Pancreas (tissue), 10 donors: ENCODE data around the gene GALT. TPM values are rescaled to one million over a fixed set of nuclear protein-coding genes. Genes with fewer than 3 reads are reported as not detected.

ENCODE experiments used
- ATAC-seq, 4 donors: fragments of 200-7000 bp; cut with Tn5 transposase; one replicate each; pipeline versions ENCODE4 v1.8.0 to v1.9.1; 2020; ENCODE audit warnings: mild to moderate bottlenecking in 4 of 4, moderate library complexity in 4 of 4
- DNase-seq, 6 donors: peaks; one replicate each; pipeline ENCODE4 v3.0.0-alpha.2; 2020
- FAIRE-seq: peaks from 2 replicates; lab custom pipeline; 2012; peaks lifted over from hg19 to GRCh38; lab: Jason Lieb, UNC
- H3K27ac ChIP-seq, 4 donors: fragments of 200-600 bp; sonication (generic); 1 replicate in 3 of 4; 2 replicates in 1 of 4; pipeline versions ENCODE4 v1.5.0 to v1.8.0; 2020
- H3K27me3 ChIP-seq, 4 donors: fragments of 200-600 bp; one replicate each; pipeline ENCODE4 v1.8.0; 2021
- H3K36me3 ChIP-seq, 3 donors: fragments of 200-600 bp; sonication (generic) in 1 of 3; one replicate each; pipeline versions ENCODE4 v1.5.0 to v1.8.0; 2020 to 2021
- H3K4me1 ChIP-seq, 3 donors: fragments of 200-600 bp; one replicate each; pipeline ENCODE4 v1.8.0; 2021
- H3K4me3 ChIP-seq, 4 donors: fragments of 200-600 bp; sonication (generic) in 2 of 4; one replicate each; pipeline versions ENCODE4 v1.5.0 to v1.8.0; 2020 to 2021
- H3K9me3 ChIP-seq, 4 donors: fragments of 200-600 bp; one replicate each; pipeline ENCODE4 v1.8.0; 2021
- CTCF ChIP-seq, 4 donors: fragments of 200-600 bp; sonication (generic) in 3 of 4; IDR thresholded peaks; one replicate each; pipeline versions ENCODE4 v1.5.0 to v1.8.0; 2021; ENCODE audit warnings: antibody characterized with exemption in 4 of 4
- WGBS, 2 donors: extraction: QIAGEN DNeasy Blood & Tissue Kit; methylation state at CpG; one replicate each; pipeline ENCODE4 v1.1.7; 2013; 5-methylcytosine and 5-hydroxymethylcytosine counted together
- intact Hi-C, 3 donors: fragments of 100-400 bp; cut with DNase I; formaldehyde crosslinking; loops; one replicate each; pipeline versions ENCODE4 v1.11.1 to v1.14.2; 2022
- polyA plus RNA-seq, 2 donors: library from polyadenylated mRNA; stranded (reverse); fragments of 200-250 nt; gene quantifications; one replicate each; pipeline ENCODE4 v1.2.3, GENCODE V29; 2013
- total RNA-seq, 6 donors: library from RNA; stranded (reverse); fragmentation: NEBNext Ultra II Directional in 4 of 6; extraction: Animal tissue kit (Norgen Biotek cat#: 25700) in 4 of 6; gene quantifications; one replicate each; pipeline versions ENCODE4 v1.2.1 to v1.2.4, GENCODE V29; 2021 to 2023
- donor health status: healthy with polysubstance abuse.
- donor health status: DM: no; HTN: no; CAD: no; lungs with moderate emphysema.
- donor health status: DM: no; HTN: no; CAD: no.
- donor health status: control.
- donor health status: control.
- donor health status: Bipolar disorder and iron deficiency.
- donor health status: DM: yes; HTN: yes; CAD: no.
- donor health status: DM: no; HTN: no; CAD: no.
- donor health status: DM: no; HTN: no; CAD: no.
- donor health status: DM: yes; HTN: yes; CAD: no.

Gene GALT
- total and polyA plus RNA-seq, 8 donors, result 11.0 to 60.5 (median 21.1) TPM

- H3K4me1 ChIP-seq, result peaks cover 9 to 31% (median 21%) of the 10 kb centered on the region in 3 donors
- DNase-seq (peak in 1 of 6 donors; percentile 59), FAIRE-seq (no peak), ATAC-seq (peak in 1 of 4 donors; percentile 2)
- H3K9me3 ChIP-seq, result no peaks in the 10 kb centered on the region
- H3K27ac ChIP-seq, result no peak overlapping the region
- no peaks in the 10 kb centered on the region for H3K27me3 ChIP-seq
- WGBS, 2 donors, result 68 to 73% methylated on average over 11 of the region's 11 CpGs
- no peak overlapping the region for H3K4me3 ChIP-seq
- intact Hi-C loops, result no loop called here
- peaks cover 0 to 3% (median 0%) of the 10 kb centered on the region in 3 donors for H3K36me3 ChIP-seq
- TF ChIP-seq CTCF (IDR thresholded peaks at IDR 0.05), result no peak
These were observed 6.9 kb downstream of the GALT start for GRCh38 chr9:34653151-34654072.

GRCh38 chr9:34654323-34655051, 8.0 kb downstream of the GALT start:
- ATAC-seq, result peak; percentile 43 to 77 (median 66)
- FAIRE-seq, result no peak
- H3K27ac ChIP-seq, result peak overlapping the region in 1 of 4 donors; percentile 22
- H3K9me3 ChIP-seq, result no peaks in the 10 kb centered on the region
- peaks cover 0 to 3% (median 0%) of the 10 kb centered on the region in 3 donors for H3K36me3 ChIP-seq
- peak; percentile 63 to 87 (median 74) for DNase-seq
- 16 to 19% methylated on average over 11 of the region's 11 CpGs for WGBS, 2 donors
- no peak overlapping the region for H3K4me3 ChIP-seq
- H3K27me3 ChIP-seq, result no peaks in the 10 kb centered on the region
- TF ChIP-seq CTCF (IDR thresholded peaks at IDR 0.05), result no peak
- intact Hi-C loops, result no loop called here
- peaks cover 9 to 31% (median 21%) of the 10 kb centered on the region in 3 donors for H3K4me1 ChIP-seq

- DNase-seq (no peak), FAIRE-seq (no peak), ATAC-seq (no peak)
- intact Hi-C loops, result no loop called here
- H3K9me3 ChIP-seq, result no peaks in the 10 kb centered on the region
- H3K4me3 ChIP-seq, result no peak overlapping the region
- H3K27ac ChIP-seq, result no peak overlapping the region
- 80% methylated on average over 5 of the region's 5 CpGs for WGBS, 2 donors
- no peaks in the 10 kb centered on the region for H3K36me3 ChIP-seq
- peaks cover 9 to 31% (median 21%) of the 10 kb centered on the region in 3 donors for H3K4me1 ChIP-seq
- TF ChIP-seq CTCF (IDR thresholded peaks at IDR 0.05), result no peak
- H3K27me3 ChIP-seq, result no peaks in the 10 kb centered on the region
These were observed 8.9 kb downstream of the GALT start for GRCh38 chr9:34655394-34655793.

- FAIRE-seq (no peak), ATAC-seq (no peak), DNase-seq (no peak)
- H3K9me3 ChIP-seq, result no peaks in the 10 kb centered on the region
- H3K27me3 ChIP-seq, result no peaks in the 10 kb centered on the region
- H3K36me3 ChIP-seq, result no peaks in the 10 kb centered on the region
- no peak overlapping the region for H3K27ac ChIP-seq
- intact Hi-C loops, result no loop called here
- 92 to 96% methylated on average over 5 of the region's 5 CpGs for WGBS, 2 donors
- H3K4me1 ChIP-seq, result peaks cover 9 to 28% (median 15%) of the 10 kb centered on the region in 3 donors
- no peak overlapping the region for H3K4me3 ChIP-seq
- no peak for TF ChIP-seq CTCF (IDR thresholded peaks at IDR 0.05)
These were observed 10.5 kb downstream of the GALT start for GRCh38 chr9:34656992-34657391.
